Myocyte (in vitro differentiated cells): Measurements from ENCODE around the gene FES. TPM values are rescaled to one million over a fixed set of nuclear protein-coding genes. Genes with fewer than 3 reads are reported as not detected.
A peak's percentile ranks its signal among the peaks of the same experiment; 100 is the strongest.

ENCODE experiments used
- DNase-seq: peaks from one replicate; pipeline ENCODE4 v3.0.0-alpha.2; 2012; ENCODE audit warnings: low read depth
- total RNA-seq: library from RNA; depleted of rRNA; stranded (reverse); fragments of >200 nt; gene quantifications from 2 replicates; pipeline ENCODE4 v1.2.3, GENCODE V29; 2014

FES gene
- total RNA-seq, 1 donor from 2014 or later = 0.43 TPM

GRCh38 chr15:90875549-90875981 is 8.7 kb upstream of the FES start:
- no peak for DNase-seq

- DNase-seq = no peak
Observed at GRCh38 chr15:90876046-90876445, 8.3 kb upstream of the FES start.

- DNase-seq = no peak
Observed at GRCh38 chr15:90876512-90877170, 7.7 kb upstream of the FES start.

GRCh38 chr15:90877315-90877714 is 7.0 kb upstream of the FES start:
- no peak for DNase-seq

GRCh38 chr15:90877996-90878395 is 6.3 kb upstream of the FES start:
- DNase-seq = no peak

GRCh38 chr15:90878660-90879059 is 5.6 kb upstream of the FES start:
- DNase-seq = no peak

- DNase-seq = no peak
Observed at GRCh38 chr15:90879730-90880366, 4.5 kb upstream of the FES start.

GRCh38 chr15:90880381-90881145 is 3.7 kb upstream of the FES start:
- no peak for DNase-seq

GRCh38 chr15:90881181-90881977 is 2.9 kb upstream of the FES start:
- DNase-seq = no peak

GRCh38 chr15:90881978-90882721 is 2.2 kb upstream of the FES start:
- DNase-seq = no peak

- no peak for DNase-seq
Observed at GRCh38 chr15:90882781-90883525, 1.4 kb upstream of the FES start.

- DNase-seq = no peak
Observed at GRCh38 chr15:90883526-90883975, 753 bp upstream of the FES start.

- DNase-seq = no peak
Observed at GRCh38 chr15:90884719-90885431, 571 bp downstream of the FES start.

GRCh38 chr15:90885432-90886290 is 1.4 kb downstream of the FES start:
- DNase-seq = peak; percentile 53

- no peak for DNase-seq
Observed at GRCh38 chr15:90886291-90886614, 1.9 kb downstream of the FES start.

- DNase-seq = no peak
Observed at GRCh38 chr15:90887037-90887481, 2.8 kb downstream of the FES start.

- DNase-seq = no peak
Observed at GRCh38 chr15:90889313-90889730, 5.0 kb downstream of the FES start.

- no peak for DNase-seq
Observed at GRCh38 chr15:90889736-90890456, 5.6 kb downstream of the FES start.
